GM21576 (cell line): ENCODE measurements around the gene TBCD.
"Not testable (repeated sequence)": the region's sequence is repeated elsewhere in the genome, so short reads cannot be mapped to it uniquely, and the experiment has no call there.

Experiments
- ATAC-seq: cut with Tn5 transposase; IDR thresholded peaks from one replicate; pipeline ENCODE4 v1.9.1; 2021; ENCODE audit warnings: mild to moderate bottlenecking, moderate library complexity; ENCODE audit not compliant: unreplicated experiment

The TBCD gene

GRCh38 chr17:82964851-82965341 is 213.0 kb downstream of the TBCD start:
- no peak for ATAC-seq

- ATAC-seq, result no peak
Observed at GRCh38 chr17:82965371-82965770, 213.5 kb downstream of the TBCD start.

GRCh38 chr17:82966415-82966814 is 214.6 kb downstream of the TBCD start:
- no peak for ATAC-seq

- ATAC-seq, result no peak
Observed at GRCh38 chr17:82967268-82968032, 215.6 kb downstream of the TBCD start.

- ATAC-seq, result not testable (repeated sequence)
Observed at GRCh38 chr17:82968033-82968841, 216.4 kb downstream of the TBCD start.

GRCh38 chr17:82970067-82970466 is 218.2 kb downstream of the TBCD start:
- ATAC-seq, result no peak

- ATAC-seq, result no peak
Observed at GRCh38 chr17:82970818-82971590, 219.1 kb downstream of the TBCD start.

- no peak for ATAC-seq
Observed at GRCh38 chr17:82972836-82973372, 221.0 kb downstream of the TBCD start.

- ATAC-seq, result no peak
Observed at GRCh38 chr17:82973456-82974135, 221.7 kb downstream of the TBCD start.

- ATAC-seq, result no peak
Observed at GRCh38 chr17:82974136-82974952, 222.5 kb downstream of the TBCD start.

GRCh38 chr17:82976982-82977488 is 225.2 kb downstream of the TBCD start:
- no peak for ATAC-seq

GRCh38 chr17:82977606-82978005 is 225.7 kb downstream of the TBCD start:
- ATAC-seq, result no peak

- ATAC-seq, result no peak
Observed at GRCh38 chr17:82978765-82979349, 227.0 kb downstream of the TBCD start.

GRCh38 chr17:82979718-82980117 is 227.9 kb downstream of the TBCD start:
- ATAC-seq, result no peak

GRCh38 chr17:82980632-82981031 is 228.8 kb downstream of the TBCD start:
- no peak for ATAC-seq

GRCh38 chr17:82981141-82981730 is 229.4 kb downstream of the TBCD start:
- ATAC-seq, result no peak

- no peak for ATAC-seq
Observed at GRCh38 chr17:82983510-82984248, 231.8 kb downstream of the TBCD start.

- ATAC-seq, result not testable (repeated sequence)
Observed at GRCh38 chr17:82984249-82984617, 232.4 kb downstream of the TBCD start.
